ENCODE measurements around the gene HJURP.

The HJURP gene

GRCh38 chr2:233831861-233832260 lies 22.5 kb downstream of the HJURP start:
- Histone ChIP-seq H3K36me3 (ENCODE audit: control insufficient read depth, insufficient read depth, low read length) (no peaks in the 10 kb centered on the region), H3K27me3 (replicated peaks; ENCODE audit: control insufficient read depth, insufficient read depth, low read length, poor library complexity, severe bottlenecking) (no peaks in the 10 kb centered on the region), H3K4me3 (ENCODE audit: insufficient read depth, low read depth, low read length, poor library complexity, severe bottlenecking) (no peak overlapping the region), H3K4me1 (ENCODE audit: control insufficient read depth, insufficient read depth, low read length, poor library complexity, severe bottlenecking) (no peaks in the 10 kb centered on the region), H3K9me3 (ENCODE audit: control insufficient read depth, low read length) (no peaks in the 10 kb centered on the region), H3K27ac (ENCODE audit: insufficient read depth, low read length, poor library complexity, severe bottlenecking) (no peak overlapping the region)
- no peak for DNase-seq

GRCh38 chr2:233831011-233831721 lies 23.2 kb downstream of the HJURP start:
- DNase-seq = no peak
- Histone ChIP-seq H3K36me3 (ENCODE audit: control insufficient read depth, insufficient read depth, low read length) (no peaks in the 10 kb centered on the region), H3K27ac (ENCODE audit: insufficient read depth, low read length, poor library complexity, severe bottlenecking) (no peak overlapping the region), H3K9me3 (ENCODE audit: control insufficient read depth, low read length) (no peaks in the 10 kb centered on the region), H3K27me3 (replicated peaks; ENCODE audit: control insufficient read depth, insufficient read depth, low read length, poor library complexity, severe bottlenecking) (no peaks in the 10 kb centered on the region), H3K4me3 (ENCODE audit: insufficient read depth, low read depth, low read length, poor library complexity, severe bottlenecking) (no peak overlapping the region), H3K4me1 (ENCODE audit: control insufficient read depth, insufficient read depth, low read length, poor library complexity, severe bottlenecking) (no peaks in the 10 kb centered on the region)

- no peaks in the 10 kb centered on the region for H3K36me3 ChIP-seq (ENCODE audit: control insufficient read depth, insufficient read depth, low read length)
- no peaks in the 10 kb centered on the region for H3K9me3 ChIP-seq (ENCODE audit: control insufficient read depth, low read length)
- no peaks in the 10 kb centered on the region for H3K27me3 ChIP-seq (replicated peaks; ENCODE audit: control insufficient read depth, insufficient read depth, low read length, poor library complexity, severe bottlenecking)
- no peak for DNase-seq
- no peak overlapping the region for H3K27ac ChIP-seq (ENCODE audit: insufficient read depth, low read length, poor library complexity, severe bottlenecking)
- no peaks in the 10 kb centered on the region for H3K4me1 ChIP-seq (ENCODE audit: control insufficient read depth, insufficient read depth, low read length, poor library complexity, severe bottlenecking)
- no peak overlapping the region for H3K4me3 ChIP-seq (ENCODE audit: insufficient read depth, low read depth, low read length, poor library complexity, severe bottlenecking)
These were observed 24.1 kb downstream of the HJURP start for GRCh38 chr2:233830111-233830802.

- Histone ChIP-seq H3K36me3 (ENCODE audit: control insufficient read depth, insufficient read depth, low read length) (no peaks in the 10 kb centered on the region), H3K27ac (ENCODE audit: insufficient read depth, low read length, poor library complexity, severe bottlenecking) (no peak overlapping the region), H3K4me3 (ENCODE audit: insufficient read depth, low read depth, low read length, poor library complexity, severe bottlenecking) (no peak overlapping the region)
These were observed 24.9 kb downstream of the HJURP start for GRCh38 chr2:233829193-233830110.

GRCh38 chr2:233828546-233829192 lies 25.7 kb downstream of the HJURP start:
- no peaks in the 10 kb centered on the region for H3K27me3 ChIP-seq (replicated peaks; ENCODE audit: control insufficient read depth, insufficient read depth, low read length, poor library complexity, severe bottlenecking)
- H3K4me1 ChIP-seq (ENCODE audit: control insufficient read depth, insufficient read depth, low read length, poor library complexity, severe bottlenecking) = no peaks in the 10 kb centered on the region
- H3K9me3 ChIP-seq (ENCODE audit: control insufficient read depth, low read length) = no peaks in the 10 kb centered on the region
- no peak for DNase-seq
- no peak overlapping the region for H3K27ac ChIP-seq (ENCODE audit: insufficient read depth, low read length, poor library complexity, severe bottlenecking)
- H3K4me3 ChIP-seq (ENCODE audit: insufficient read depth, low read depth, low read length, poor library complexity, severe bottlenecking) = no peak overlapping the region
- H3K36me3 ChIP-seq (ENCODE audit: control insufficient read depth, insufficient read depth, low read length) = no peaks in the 10 kb centered on the region

More at GRCh38 chr2:233829193-233830110, 24.9 kb downstream of the HJURP start:
- Histone ChIP-seq H3K9me3 (ENCODE audit: control insufficient read depth, low read length) (no peaks in the 10 kb centered on the region), H3K4me1 (ENCODE audit: control insufficient read depth, insufficient read depth, low read length, poor library complexity, severe bottlenecking) (no peaks in the 10 kb centered on the region), H3K27me3 (replicated peaks; ENCODE audit: control insufficient read depth, insufficient read depth, low read length, poor library complexity, severe bottlenecking) (no peaks in the 10 kb centered on the region)
- no peak for DNase-seq

- Histone ChIP-seq H3K9me3 (ENCODE audit: control insufficient read depth, low read length) (no peaks in the 10 kb centered on the region), H3K27ac (ENCODE audit: insufficient read depth, low read length, poor library complexity, severe bottlenecking) (no peak overlapping the region), H3K36me3 (ENCODE audit: control insufficient read depth, insufficient read depth, low read length) (no peaks in the 10 kb centered on the region), H3K4me1 (ENCODE audit: control insufficient read depth, insufficient read depth, low read length, poor library complexity, severe bottlenecking) (no peaks in the 10 kb centered on the region), H3K27me3 (replicated peaks; ENCODE audit: control insufficient read depth, insufficient read depth, low read length, poor library complexity, severe bottlenecking) (no peaks in the 10 kb centered on the region), H3K4me3 (ENCODE audit: insufficient read depth, low read depth, low read length, poor library complexity, severe bottlenecking) (no peak overlapping the region)
- DNase-seq = no peak
These were observed 30.0 kb downstream of the HJURP start for GRCh38 chr2:233824373-233824772.

GRCh38 chr2:233823731-233824121 lies 30.6 kb downstream of the HJURP start:
- H3K9me3 ChIP-seq (ENCODE audit: control insufficient read depth, low read length) = no peaks in the 10 kb centered on the region
- H3K4me1 ChIP-seq (ENCODE audit: control insufficient read depth, insufficient read depth, low read length, poor library complexity, severe bottlenecking) = no peaks in the 10 kb centered on the region
- H3K27me3 ChIP-seq (replicated peaks; ENCODE audit: control insufficient read depth, insufficient read depth, low read length, poor library complexity, severe bottlenecking) = no peaks in the 10 kb centered on the region
- H3K36me3 ChIP-seq (ENCODE audit: control insufficient read depth, insufficient read depth, low read length) = no peaks in the 10 kb centered on the region
- no peak overlapping the region for H3K4me3 ChIP-seq (ENCODE audit: insufficient read depth, low read depth, low read length, poor library complexity, severe bottlenecking)
- no peak overlapping the region for H3K27ac ChIP-seq (ENCODE audit: insufficient read depth, low read length, poor library complexity, severe bottlenecking)
- DNase-seq = no peak

- Histone ChIP-seq H3K4me1 (ENCODE audit: control insufficient read depth, insufficient read depth, low read length, poor library complexity, severe bottlenecking) (no peaks in the 10 kb centered on the region), H3K36me3 (ENCODE audit: control insufficient read depth, insufficient read depth, low read length) (no peaks in the 10 kb centered on the region), H3K27me3 (replicated peaks; ENCODE audit: control insufficient read depth, insufficient read depth, low read length, poor library complexity, severe bottlenecking) (no peaks in the 10 kb centered on the region), H3K4me3 (ENCODE audit: insufficient read depth, low read depth, low read length, poor library complexity, severe bottlenecking) (no peak overlapping the region), H3K9me3 (ENCODE audit: control insufficient read depth, low read length) (no peaks in the 10 kb centered on the region), H3K27ac (ENCODE audit: insufficient read depth, low read length, poor library complexity, severe bottlenecking) (no peak overlapping the region)
- DNase-seq = no peak
These were observed 31.3 kb downstream of the HJURP start for GRCh38 chr2:233822781-233823730.
